22Rv1 (cell line): ENCODE results near the gene PRPS1L1.

ENCODE experiments used
- ZFX ChIP-seq: fragments of 450-650 bp; IDR thresholded peaks from 2 replicates; pipeline ENCODE4 v1.6.1; 2017; ENCODE audit warnings: antibody characterized with exemption, borderline replicate concordance
- TF ChIP-seq, protein P1 (sequence below): fragments of 450-650 bp; IDR thresholded peaks from 2 replicates; pipeline ENCODE4 v1.5.1; 2017; ENCODE audit warnings: mild to moderate bottlenecking

DNA sequence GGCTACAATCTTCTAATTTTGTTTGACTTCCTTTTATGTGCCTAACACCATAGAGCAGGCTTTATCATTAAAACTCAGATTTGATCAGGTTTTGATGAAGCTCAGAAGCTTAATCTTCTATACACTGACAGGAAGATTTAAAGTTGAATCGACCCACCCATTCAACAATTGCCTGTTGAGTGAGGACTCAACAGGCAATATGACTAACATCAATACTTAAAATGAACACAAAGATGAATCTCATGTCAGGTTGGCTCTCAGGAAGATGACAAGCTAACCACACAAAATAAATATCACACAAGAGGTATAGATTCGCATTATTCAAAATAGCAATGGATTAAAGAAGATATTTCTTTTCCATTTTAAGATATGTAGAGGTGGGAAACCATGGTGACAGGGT lies 50.7 kb downstream of the PRPS1L1 start:
- TF ChIP-seq, protein P1, sequence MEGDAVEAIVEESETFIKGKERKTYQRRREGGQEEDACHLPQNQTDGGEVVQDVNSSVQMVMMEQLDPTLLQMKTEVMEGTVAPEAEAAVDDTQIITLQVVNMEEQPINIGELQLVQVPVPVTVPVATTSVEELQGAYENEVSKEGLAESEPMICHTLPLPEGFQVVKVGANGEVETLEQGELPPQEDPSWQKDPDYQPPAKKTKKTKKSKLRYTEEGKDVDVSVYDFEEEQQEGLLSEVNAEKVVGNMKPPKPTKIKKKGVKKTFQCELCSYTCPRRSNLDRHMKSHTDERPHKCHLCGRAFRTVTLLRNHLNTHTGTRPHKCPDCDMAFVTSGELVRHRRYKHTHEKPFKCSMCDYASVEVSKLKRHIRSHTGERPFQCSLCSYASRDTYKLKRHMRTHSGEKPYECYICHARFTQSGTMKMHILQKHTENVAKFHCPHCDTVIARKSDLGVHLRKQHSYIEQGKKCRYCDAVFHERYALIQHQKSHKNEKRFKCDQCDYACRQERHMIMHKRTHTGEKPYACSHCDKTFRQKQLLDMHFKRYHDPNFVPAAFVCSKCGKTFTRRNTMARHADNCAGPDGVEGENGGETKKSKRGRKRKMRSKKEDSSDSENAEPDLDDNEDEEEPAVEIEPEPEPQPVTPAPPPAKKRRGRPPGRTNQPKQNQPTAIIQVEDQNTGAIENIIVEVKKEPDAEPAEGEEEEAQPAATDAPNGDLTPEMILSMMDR, result no peak
- TF ChIP-seq ZFX, result no peak
